GM18873 (cell line): ENCODE data around the gene TRABD2B.
"Not testable (repeated sequence)": the region's sequence is repeated elsewhere in the genome, so short reads cannot be mapped to it uniquely, and the experiment has no call there.

ENCODE experiments used
- ATAC-seq: cut with Tn5 transposase; IDR thresholded peaks from one replicate; pipeline ENCODE4 v1.9.1; 2021; ENCODE audit warnings: mild to moderate bottlenecking, moderate library complexity, moderate number of reproducible peaks; ENCODE audit not compliant: unreplicated experiment, low FRiP score

TRABD2B gene

DNA sequence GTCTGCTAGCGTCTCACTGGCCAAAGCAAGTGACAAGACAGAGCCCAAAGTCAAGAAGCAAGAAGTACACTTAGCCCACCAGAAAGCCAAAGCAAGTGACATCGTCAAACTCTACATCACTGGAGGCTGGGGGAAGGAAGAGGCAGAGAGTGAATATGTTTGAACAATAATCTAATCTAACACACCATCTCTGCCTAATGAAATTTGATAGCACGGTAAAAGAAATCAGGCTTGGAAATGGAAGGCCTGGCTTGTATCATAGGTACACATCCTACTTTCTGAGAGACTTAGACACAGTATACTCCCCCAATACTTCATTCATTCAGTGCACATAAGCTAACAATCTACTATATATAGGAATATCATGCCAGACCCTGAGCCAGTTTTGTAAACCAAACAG lies 26.3 kb downstream of the TRABD2B start:
- no peak for ATAC-seq

- no peak for ATAC-seq
These were observed 27.7 kb downstream of the TRABD2B start for GRCh38 chr1:47969478-47969877.

GRCh38 chr1:47968556-47968888 lies 28.7 kb downstream of the TRABD2B start:
- ATAC-seq: no peak

- no peak for ATAC-seq
These were observed 29.2 kb downstream of the TRABD2B start for GRCh38 chr1:47967864-47968555.

- ATAC-seq: no peak
These were observed 31.4 kb downstream of the TRABD2B start for GRCh38 chr1:47965816-47966215.

DNA sequence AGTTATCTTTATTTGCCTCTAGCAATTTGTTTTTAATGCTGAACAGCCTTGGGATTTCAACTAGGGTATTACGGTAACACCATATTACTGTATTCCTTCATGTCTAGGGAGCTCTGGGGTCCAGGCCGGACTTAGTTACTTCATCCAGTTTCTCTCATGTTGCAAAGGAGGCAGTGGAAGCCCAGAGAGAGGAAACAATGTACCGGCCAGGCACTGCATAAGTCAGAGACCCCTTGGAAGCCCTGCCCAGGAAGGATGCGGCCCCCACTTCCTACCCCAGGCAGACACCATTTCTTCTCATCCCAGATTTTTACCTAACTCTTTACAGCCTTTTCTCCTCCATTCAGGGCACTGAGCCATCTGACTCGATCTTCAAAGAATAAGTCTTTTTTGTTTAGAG lies 32.5 kb downstream of the TRABD2B start:
- no peak for ATAC-seq

- no peak for ATAC-seq
These were observed 33.4 kb downstream of the TRABD2B start for GRCh38 chr1:47963568-47964358.

DNA sequence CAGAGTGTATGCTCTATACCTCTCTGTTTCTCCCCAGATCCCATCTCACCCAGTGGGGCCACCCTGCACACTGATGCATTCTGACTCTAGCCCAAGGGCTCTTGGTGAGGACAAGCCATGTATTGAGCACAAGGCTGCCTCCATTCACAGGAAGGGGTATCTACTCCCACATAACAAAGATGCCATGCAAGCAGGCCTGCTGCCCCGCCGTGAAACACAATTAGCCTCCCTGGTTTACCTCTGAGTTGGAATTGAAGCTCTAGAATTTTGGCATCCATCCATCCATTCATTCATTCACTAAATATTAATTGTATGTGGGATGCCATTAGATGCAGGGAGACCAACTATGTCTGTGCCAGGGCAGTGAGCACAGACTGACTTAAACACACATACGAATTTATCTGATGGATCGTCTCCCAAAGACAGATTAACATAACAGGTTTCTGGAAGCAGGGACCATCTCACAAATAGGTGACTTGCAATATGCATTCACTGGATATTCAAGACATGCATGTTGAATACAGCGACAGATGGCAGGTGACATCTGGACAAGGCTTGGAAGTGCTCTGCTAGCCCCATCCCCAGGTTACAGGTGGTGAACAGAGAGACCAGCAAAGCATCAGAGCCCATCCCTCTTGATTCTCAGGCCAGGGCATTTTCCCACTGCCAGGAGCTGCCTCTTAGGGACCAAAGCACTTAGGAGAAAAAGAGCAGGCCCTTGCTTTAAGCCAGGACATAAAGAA lies 34.3 kb downstream of the TRABD2B start:
- no peak for ATAC-seq

- not testable (repeated sequence) for ATAC-seq
These were observed 35.4 kb downstream of the TRABD2B start for GRCh38 chr1:47961835-47962234.

GRCh38 chr1:47956491-47956890 lies 40.7 kb downstream of the TRABD2B start:
- ATAC-seq: not testable (repeated sequence)

DNA sequence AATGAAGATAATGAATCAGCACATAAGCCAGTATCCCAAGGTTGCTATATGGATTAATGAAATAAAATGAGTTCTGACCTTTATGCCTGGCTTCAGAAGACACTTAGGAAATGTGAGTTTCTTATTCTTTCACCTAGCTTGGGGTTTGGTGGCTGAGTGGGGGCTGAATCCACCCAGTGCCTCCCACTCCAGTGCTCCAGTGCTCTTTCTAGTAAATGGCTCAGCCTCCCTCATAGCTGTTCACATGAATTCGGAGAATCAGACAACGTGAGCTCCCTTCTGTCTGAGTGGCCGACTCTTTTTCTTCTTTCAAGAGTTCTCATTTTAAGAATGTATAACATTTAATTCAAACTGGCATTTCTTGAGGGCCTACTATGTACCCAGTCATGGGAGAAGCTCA lies 43.5 kb downstream of the TRABD2B start:
- ATAC-seq: no peak

DNA sequence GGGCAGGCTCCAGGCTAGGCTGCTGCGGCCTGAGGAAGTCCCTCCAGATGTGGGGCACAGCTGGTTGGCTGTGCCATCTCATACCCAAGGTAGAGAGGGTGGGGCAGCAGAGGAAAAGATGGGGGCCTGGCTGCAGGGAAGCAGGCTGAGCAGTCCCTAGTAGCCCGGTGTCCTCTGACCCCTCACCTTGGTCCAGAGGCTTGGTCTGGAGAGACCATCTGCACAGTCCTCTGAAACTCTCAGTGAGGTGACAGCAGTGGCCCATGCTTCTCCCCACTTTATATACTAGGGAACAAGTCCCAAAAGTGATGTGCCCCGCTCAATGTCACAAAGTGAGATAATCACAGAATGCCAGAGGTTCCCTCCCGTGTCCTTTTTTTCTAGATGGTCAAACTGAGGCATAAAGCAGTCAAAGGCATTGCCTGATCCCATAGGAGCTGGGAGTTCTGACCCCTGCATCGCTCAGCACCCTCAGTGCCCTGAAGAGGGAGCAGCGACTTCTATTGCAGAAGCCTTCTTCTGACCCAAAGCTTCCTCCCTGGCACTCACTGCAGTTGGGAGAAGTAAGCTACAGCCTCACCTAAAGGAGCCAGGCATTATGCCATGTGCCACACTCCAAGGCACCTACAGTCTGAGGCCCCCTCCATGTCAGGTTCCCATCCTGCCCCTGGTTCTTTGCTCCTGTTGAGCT lies 45.5 kb downstream of the TRABD2B start:
- ATAC-seq: no peak

DNA sequence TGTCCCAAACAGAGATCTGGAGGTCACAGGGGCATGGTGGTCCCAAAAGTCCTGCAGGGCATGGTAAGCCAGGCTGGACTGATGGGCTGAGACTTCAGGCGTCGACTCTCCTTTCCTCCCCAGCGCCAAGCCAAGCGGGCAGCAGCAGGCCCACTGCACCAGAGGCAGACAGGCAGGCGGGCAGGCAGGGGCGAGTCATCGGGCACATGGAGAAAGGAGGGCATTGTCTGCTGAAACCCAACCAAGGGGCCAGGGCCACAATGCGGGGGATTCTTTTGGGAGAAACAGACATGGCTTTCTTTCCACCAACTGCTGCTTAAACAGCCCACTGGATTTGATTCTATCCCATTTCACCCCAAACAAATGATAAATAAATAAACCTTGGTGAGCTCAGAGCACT lies 46.2 kb downstream of the TRABD2B start:
- ATAC-seq: no peak

- ATAC-seq: no peak
These were observed 46.7 kb downstream of the TRABD2B start for GRCh38 chr1:47950471-47950870.

DNA sequence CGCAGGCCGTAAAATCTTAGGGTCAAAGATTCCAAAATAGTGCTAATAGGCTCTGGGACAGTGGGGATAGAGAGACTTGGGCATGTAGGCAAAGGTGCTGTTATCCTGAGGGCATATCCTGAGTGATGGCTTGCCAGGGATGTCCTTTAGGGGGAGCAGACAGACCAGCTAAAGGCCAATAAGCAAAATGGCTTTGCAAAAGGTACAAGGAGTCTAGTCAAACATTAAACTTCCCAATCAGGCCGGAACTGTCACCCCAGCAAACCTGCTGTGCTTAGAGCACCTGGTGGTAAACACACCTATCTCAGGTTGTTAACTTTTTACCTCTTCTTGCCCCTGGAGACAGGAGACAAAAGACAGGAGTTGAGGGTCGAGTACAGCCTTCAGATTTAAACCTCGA lies 49.1 kb downstream of the TRABD2B start:
- ATAC-seq: no peak

DNA sequence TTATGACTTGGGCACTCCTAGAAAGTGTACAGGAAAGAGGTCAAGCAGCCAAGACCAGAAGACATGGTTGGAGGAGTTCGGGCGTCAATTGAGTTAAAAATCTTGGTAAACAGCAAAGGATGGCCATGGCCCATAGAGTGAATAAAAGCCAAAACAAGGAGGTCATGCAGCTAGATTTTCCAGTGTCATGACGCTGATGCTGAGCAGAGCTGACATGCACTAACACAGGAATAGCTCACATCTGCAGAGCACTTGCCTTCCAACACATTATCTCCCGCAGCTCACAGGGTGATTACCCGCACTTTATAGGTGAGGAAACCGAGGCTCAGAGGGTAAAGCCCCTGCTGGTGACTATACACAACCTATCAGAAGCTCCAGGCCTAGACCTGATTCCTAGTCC lies 49.7 kb downstream of the TRABD2B start:
- ATAC-seq: no peak

- ATAC-seq: no peak
These were observed 52.6 kb downstream of the TRABD2B start for GRCh38 chr1:47944561-47944960.

GRCh38 chr1:47942240-47942629 lies 55.0 kb downstream of the TRABD2B start:
- ATAC-seq: no peak

GRCh38 chr1:47941609-47942239 lies 55.5 kb downstream of the TRABD2B start:
- ATAC-seq: no peak

DNA sequence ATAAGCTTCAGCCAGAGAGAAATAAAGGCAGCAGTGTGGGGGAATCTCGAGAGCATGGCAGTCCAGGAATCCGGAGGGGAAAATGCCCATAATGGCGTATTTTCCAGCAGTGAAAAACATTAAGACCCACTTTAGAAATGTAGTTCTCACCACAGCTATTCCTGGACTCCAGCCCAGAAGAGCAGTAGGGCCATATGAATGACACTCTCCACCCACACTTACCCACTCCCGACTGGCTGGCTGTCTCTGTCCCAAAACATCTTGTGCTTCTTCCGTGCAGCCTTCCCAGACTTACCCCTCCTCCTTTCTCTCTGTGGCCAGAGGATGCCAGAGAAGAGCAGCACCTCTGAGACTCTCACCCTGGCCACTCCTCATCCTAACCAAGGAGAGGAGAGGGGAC lies 56.4 kb downstream of the TRABD2B start:
- no peak for ATAC-seq
